MG63 (cell line): ENCODE data around the gene IDUA. TPM values are rescaled to one million over a fixed set of nuclear protein-coding genes. Genes with fewer than 3 reads are reported as not detected.
"Not testable (repeated sequence)": the region's sequence is repeated elsewhere in the genome, so short reads cannot be mapped to it uniquely, and the experiment has no call there.

Experiments used
- DNase-seq: peaks from one replicate; pipeline ENCODE4 v3.0.0-alpha.2; 2020
- H3K27me3 ChIP-seq: fragments of 250-450 bp; sonication (Bioruptor Pico); 2 replicates; pipeline ENCODE4 v1.5.1; 2020; ENCODE audit warnings: mild to moderate bottlenecking, moderate library complexity
- H3K36me3 ChIP-seq: fragments of 250-450 bp; sonication (Bioruptor Pico); 2 replicates; pipeline ENCODE4 v1.5.1; 2020; ENCODE audit warnings: mild to moderate bottlenecking, moderate library complexity
- H3K4me3 ChIP-seq: fragments of 250-450 bp; sonication (Bioruptor Pico); 2 replicates; pipeline ENCODE4 v1.5.1; 2020; ENCODE audit warnings: mild to moderate bottlenecking, moderate library complexity
- H3K9me3 ChIP-seq: fragments of 250-450 bp; sonication (Bioruptor Pico); 2 replicates; pipeline ENCODE4 v1.5.1; 2020; ENCODE audit warnings: mild to moderate bottlenecking, moderate library complexity
- total RNA-seq: library from RNA; depleted of rRNA; stranded (reverse); fragments of >200 nt; shearing (Covaris generic); gene quantifications from 2 replicates; pipeline ENCODE4 v1.2.3, GENCODE V29; 2014; ENCODE audit warnings: low replicate concordance

The IDUA gene
- total RNA-seq, 1 experiment from 2014 or later = 13.5 TPM

DNA sequence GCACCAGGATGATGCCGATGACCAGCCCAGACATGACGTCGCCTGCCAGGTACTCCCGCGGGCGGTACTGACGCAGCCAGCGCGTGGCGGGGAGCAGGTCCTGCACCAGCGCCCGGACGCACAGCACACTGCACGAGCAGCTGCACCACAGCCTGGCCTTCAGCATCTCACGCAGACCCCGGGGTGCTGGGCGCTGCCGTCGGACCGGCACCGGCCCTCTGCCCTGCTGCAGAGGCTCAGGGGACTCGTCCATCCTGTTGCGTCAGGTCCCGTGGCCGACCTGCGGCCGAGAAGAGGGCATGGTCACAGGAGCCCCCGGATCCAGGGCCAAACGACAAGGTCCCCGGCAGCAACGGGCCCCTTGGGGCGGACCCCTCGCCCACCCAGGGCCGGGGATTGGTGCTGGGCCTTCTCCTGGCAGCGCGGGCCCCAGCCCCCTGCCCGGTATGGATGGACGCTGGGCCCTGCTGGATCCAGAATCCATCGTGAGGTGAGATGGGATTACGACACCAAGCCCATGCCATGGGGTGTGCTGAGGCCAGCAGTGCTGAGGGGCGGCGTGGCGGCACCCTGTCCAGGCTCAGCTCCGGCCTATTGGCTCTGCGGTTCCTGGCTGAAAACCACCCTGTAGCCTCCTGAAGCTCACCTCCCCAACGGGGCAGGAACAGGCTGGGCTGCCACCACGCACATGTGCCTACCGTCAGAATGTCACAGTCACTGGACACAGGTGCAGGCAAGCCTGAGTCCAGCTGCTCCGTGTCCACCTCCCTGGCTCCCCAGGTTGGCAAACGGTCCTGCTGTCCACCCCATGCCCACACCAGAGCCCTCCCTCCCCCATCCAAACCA lies 4.8 kb downstream of the IDUA start:
- H3K27me3 ChIP-seq = no peaks in the 10 kb centered on the region
- no peak for DNase-seq
- no peak overlapping the region for H3K4me3 ChIP-seq
- no peaks in the 10 kb centered on the region for H3K9me3 ChIP-seq
- H3K36me3 ChIP-seq = no peaks in the 10 kb centered on the region

DNA sequence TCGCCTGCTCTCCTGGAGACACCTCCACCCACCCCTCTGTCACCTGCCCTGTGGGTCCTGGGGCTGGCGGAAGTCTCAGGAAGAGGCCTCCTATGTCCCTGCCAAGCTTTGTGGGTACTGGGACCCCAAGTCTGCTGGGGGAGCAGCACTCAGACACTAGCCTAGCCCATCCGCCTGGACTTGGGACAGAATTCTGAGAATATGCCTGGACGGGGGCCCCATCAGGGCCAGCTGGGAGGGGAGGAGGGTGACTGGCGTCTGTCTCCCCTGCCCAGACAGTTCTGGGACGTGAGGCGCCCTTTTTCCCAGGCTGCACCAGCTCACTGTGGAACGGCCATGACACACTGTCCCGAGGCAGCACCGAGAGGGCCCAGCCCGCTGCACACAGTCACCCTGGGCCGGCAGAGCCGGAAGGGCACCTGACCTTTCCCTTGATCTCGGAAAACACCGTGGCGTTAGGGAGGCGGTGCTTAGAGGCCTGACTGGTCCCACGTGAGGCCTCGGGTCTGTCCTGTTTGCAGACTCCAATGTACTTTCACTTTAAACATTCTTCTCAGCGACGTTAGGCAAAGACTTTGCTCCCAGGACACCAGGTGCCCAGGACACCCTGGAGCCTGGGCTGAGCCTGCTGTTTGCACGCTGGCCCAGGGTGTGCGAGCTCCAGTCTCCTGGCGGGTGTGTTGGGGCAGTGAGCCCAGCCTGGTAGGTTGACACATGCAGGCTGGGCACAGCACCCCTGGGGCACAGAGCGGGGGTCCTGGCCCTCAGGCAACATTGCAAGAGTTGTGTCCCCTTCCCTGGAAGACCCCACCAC lies 5.7 kb downstream of the IDUA start:
- no peak for DNase-seq
- no peaks in the 10 kb centered on the region for H3K36me3 ChIP-seq
- H3K4me3 ChIP-seq = no peak overlapping the region
- no peaks in the 10 kb centered on the region for H3K9me3 ChIP-seq
- H3K27me3 ChIP-seq = no peaks in the 10 kb centered on the region

- H3K9me3 ChIP-seq = no peaks in the 10 kb centered on the region
- DNase-seq = no peak
- H3K27me3 ChIP-seq = no peaks in the 10 kb centered on the region
- no peaks in the 10 kb centered on the region for H3K36me3 ChIP-seq
- no peak within 1 kb of the TSS for H3K4me3 ChIP-seq
Observed at GRCh38 chr4:993111-994029, 6.5 kb downstream of the IDUA start, which contains the start of gene SLC26A1. Gene SLC26A1 (minus strand): TSS chr4:993404. CDS start chr4:991703, 1,701 bp downstream.

- no peak for DNase-seq
- Histone ChIP-seq H3K27me3 (no peaks in the 10 kb centered on the region), H3K36me3 (no peaks in the 10 kb centered on the region), H3K9me3 (no peaks in the 10 kb centered on the region), H3K4me3 (no peak overlapping the region)
Observed at GRCh38 chr4:995311-996026, 8.6 kb downstream of the IDUA start.

DNA sequence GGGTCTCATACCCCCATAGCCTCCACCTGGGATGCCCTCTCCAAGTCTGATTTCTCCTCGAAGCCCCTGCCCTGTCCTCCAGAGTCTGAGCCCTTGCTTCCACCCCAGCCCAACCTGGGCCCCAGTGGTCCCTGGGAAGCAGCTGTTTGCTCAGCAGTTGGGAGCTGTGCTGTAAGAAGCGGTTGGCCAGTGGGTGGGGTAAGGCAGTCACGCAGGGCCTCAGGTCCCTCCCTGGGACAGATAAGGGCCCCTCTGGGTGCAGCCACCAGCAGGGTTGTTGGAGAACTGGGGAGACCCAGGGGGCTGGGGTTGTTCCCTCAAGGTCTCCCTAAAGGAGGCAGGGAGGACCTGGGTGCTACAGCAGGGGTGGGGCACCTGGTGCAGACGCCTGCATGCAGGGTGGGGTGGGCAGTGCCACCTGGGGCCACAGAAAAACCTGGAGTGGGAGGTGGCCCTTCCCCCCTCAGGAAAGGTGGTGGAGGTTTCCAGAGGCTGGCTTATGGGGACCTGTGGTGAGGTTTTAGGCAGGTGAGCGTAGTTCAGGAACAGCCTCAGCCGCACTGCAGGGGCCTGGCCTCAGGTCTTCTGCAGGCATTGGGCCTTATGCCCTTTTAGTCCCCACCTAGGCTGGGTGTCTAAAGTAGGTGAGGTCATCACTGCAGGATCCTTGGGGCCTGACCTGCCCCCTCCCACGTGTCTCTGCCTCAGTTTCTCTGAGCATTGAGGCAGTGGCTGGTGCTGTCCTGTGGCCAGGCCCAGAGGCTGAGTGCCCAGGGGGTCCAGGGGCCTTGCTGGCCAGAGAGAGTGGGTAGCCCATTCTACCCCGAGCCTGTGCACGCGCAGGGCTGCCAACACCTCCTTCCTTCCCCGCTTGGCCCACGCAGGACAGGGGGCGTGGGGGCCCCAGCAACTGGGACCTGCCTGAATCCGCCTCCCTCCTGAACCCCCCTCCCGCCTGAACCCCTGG lies 9.5 kb downstream of the IDUA start:
- no peak overlapping the region for H3K4me3 ChIP-seq
- no peaks in the 10 kb centered on the region for H3K36me3 ChIP-seq
- no peak for DNase-seq
- H3K9me3 ChIP-seq = no peaks in the 10 kb centered on the region
- no peaks in the 10 kb centered on the region for H3K27me3 ChIP-seq

DNA sequence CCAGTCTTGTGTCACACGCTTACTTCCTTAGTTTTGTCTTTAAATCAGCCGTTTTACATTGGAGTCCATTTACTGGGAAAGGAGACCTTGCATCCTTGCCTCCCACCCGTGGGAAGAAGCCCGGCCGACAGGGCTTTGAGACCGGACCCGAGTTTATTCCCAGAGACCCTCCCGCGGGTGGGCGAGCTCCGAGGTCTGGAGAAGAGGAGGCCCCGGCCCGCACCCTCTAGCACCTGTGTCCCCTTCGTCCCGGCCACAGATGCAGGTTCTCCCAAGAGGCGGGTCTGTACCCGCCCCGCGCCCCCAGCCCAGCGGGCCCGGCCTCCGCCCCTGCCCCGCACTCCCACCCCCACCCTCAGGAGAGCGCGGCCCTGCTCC lies 10.1 kb downstream of the IDUA start:
- no peaks in the 10 kb centered on the region for H3K36me3 ChIP-seq
- no peak for DNase-seq
- no peak overlapping the region for H3K4me3 ChIP-seq
- no peaks in the 10 kb centered on the region for H3K9me3 ChIP-seq
- H3K27me3 ChIP-seq = no peaks in the 10 kb centered on the region

GRCh38 chr4:997375-998071 lies 10.7 kb downstream of the IDUA start:
- no peaks in the 10 kb centered on the region for H3K27me3 ChIP-seq
- H3K9me3 ChIP-seq = no peaks in the 10 kb centered on the region
- no peak for DNase-seq
- H3K4me3 ChIP-seq = no peak overlapping the region
- no peaks in the 10 kb centered on the region for H3K36me3 ChIP-seq

DNA sequence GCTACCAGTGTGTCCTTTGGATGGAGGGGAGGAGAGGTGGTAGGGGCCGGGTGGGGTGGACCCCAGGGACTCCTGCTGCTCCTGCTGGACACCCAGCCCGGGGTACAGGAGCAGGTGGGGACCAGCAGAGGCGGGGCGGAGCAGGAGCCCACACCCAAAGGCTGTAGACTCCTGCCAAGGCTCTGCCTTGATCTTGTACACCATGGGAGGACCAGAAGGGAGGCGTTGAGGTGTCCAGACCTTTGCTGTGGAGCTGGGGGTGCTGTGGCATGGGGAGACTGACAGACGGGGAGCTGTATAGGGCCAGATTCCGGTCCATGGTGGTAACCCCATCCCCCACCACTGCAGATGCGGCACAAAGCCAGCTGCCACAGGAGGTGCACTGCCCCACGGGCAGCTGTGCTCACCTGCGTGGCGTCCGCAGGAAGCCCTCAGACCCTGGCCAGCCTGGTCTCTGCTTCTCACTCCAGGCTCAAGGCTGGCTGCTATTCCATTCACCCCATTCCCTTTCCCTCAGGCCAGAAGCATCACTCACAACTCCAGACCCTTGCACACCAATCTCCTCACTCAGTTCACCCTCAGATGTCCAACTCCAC lies 11.3 kb downstream of the IDUA start:
- H3K4me3 ChIP-seq = no peak overlapping the region
- no peaks in the 10 kb centered on the region for H3K36me3 ChIP-seq
- no peaks in the 10 kb centered on the region for H3K9me3 ChIP-seq
- DNase-seq = no peak
- H3K27me3 ChIP-seq = no peaks in the 10 kb centered on the region

- DNase-seq, H3K4me3 ChIP-seq, H3K36me3 ChIP-seq, H3K27me3 ChIP-seq, H3K9me3 ChIP-seq: not testable (repeated sequence)
Observed at GRCh38 chr4:999240-999863, 12.5 kb downstream of the IDUA start.

GRCh38 chr4:999882-1000425 lies 13.1 kb downstream of the IDUA start:
- no peaks in the 10 kb centered on the region for H3K9me3 ChIP-seq
- DNase-seq = no peak
- H3K4me3 ChIP-seq = no peak overlapping the region
- no peaks in the 10 kb centered on the region for H3K36me3 ChIP-seq
- H3K27me3 ChIP-seq = no peaks in the 10 kb centered on the region

DNA sequence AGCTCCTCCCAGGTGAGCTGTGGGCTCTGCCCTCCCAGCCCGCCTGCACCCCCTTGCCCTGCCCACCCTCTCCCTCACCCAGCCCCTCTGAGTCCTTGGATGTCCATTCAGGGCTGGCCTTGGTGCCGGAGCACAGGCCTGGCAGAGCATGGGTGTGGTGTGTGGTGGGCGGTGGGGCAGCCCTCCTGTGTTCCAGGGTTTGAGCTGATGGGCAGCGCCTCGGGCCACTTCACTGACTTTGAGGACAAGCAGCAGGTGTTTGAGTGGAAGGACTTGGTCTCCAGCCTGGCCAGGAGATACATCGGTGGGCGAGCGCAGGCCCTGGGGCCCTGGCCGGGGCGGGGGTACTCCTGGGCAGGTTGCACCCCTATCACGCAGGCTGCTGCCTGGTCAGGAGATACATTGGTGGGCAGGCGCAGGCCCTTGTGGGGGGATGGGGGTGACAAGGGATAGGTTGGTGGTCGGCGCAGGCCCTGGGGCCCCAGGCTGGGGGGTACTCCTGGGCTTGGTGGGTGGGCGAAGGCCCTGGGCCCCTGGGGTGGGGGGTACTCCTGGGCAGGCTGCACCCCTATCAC lies 13.9 kb downstream of the IDUA start:
- Histone ChIP-seq H3K36me3 (no peaks in the 10 kb centered on the region), H3K27me3 (no peaks in the 10 kb centered on the region), H3K4me3 (no peak overlapping the region), H3K9me3 (no peaks in the 10 kb centered on the region)
- no peak for DNase-seq

- Histone ChIP-seq H3K4me3 (no peak overlapping the region), H3K9me3 (no peaks in the 10 kb centered on the region), H3K36me3 (no peaks in the 10 kb centered on the region), H3K27me3 (no peaks in the 10 kb centered on the region)
- no peak for DNase-seq
Observed at GRCh38 chr4:1001561-1002130, 14.8 kb downstream of the IDUA start.

GRCh38 chr4:1002131-1002630 lies 15.3 kb downstream of the IDUA start:
- no peaks in the 10 kb centered on the region for H3K27me3 ChIP-seq
- no peaks in the 10 kb centered on the region for H3K36me3 ChIP-seq
- no peak overlapping the region for H3K4me3 ChIP-seq
- DNase-seq = no peak
- no peaks in the 10 kb centered on the region for H3K9me3 ChIP-seq
